Dendritic cell treated with granulocyte-macrophage colony-stimulating factor and Interleukin-4, amounts not matched to agents 40 ng/mL and 50 ng/mL, for 4 days (primary cell): ENCODE results near the gene ALDH16A1.
A peak's percentile ranks its signal among the peaks of the same experiment; 100 is the strongest.
"Not testable (repeated sequence)": the region's sequence is repeated elsewhere in the genome, so short reads cannot be mapped to it uniquely, and the experiment has no call there.

Experiments used
- H3K27ac Mint-ChIP-seq: one replicate; pipeline ENCODE4 v1.8.0; 2022; ENCODE audit warnings: mild to moderate bottlenecking, mixed read lengths
- H3K27me3 Mint-ChIP-seq: one replicate; pipeline ENCODE4 v1.8.0; 2022; ENCODE audit warnings: mild to moderate bottlenecking, mixed read lengths
- H3K36me3 Mint-ChIP-seq: one replicate; pipeline ENCODE4 v1.8.0; 2022; ENCODE audit warnings: low read depth, mixed read lengths
- H3K4me1 Mint-ChIP-seq: one replicate; pipeline ENCODE4 v1.8.0; 2022; ENCODE audit warnings: low read depth, mixed read lengths
- H3K4me3 Mint-ChIP-seq: one replicate; pipeline ENCODE4 v1.8.0; 2022; ENCODE audit warnings: mild to moderate bottlenecking, moderate library complexity, mixed read lengths
- H3K9me3 Mint-ChIP-seq: one replicate; pipeline ENCODE4 v1.8.0; 2022; ENCODE audit warnings: mixed read lengths
- intact Hi-C: fragments of 100-400 bp; cut with micrococcal nuclease; formaldehyde crosslinking; loops from one replicate; pipeline ENCODE4 v1.15.0; 2022

The ALDH16A1 gene

DNA sequence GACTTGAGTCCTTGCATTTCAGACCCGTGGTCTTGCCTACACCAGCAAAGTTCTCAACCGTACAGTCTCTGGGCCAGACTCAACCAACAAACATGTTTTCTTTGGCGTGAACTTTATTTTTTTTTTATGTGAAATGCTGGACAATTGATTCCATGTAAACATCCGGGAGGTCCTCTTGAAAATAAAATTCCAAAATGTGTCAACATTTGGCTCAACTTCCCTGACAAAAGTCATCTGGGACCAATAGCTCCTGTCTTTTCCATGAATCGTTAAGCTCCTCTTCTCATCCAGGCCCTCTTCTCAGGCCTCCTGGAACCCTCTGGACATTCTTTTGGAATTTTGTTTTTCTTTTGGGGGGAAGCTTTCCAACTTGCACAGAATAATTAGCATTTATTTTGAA, 2.7 kb downstream of the ALDH16A1 start:
- H3K4me3 Mint-ChIP-seq: no peak overlapping the region
- H3K9me3 Mint-ChIP-seq: no peaks in the 10 kb centered on the region
- H3K27me3 Mint-ChIP-seq: no peaks in the 10 kb centered on the region
- H3K27ac Mint-ChIP-seq: no peak overlapping the region
- intact Hi-C loops: no loop called here
- H3K36me3 Mint-ChIP-seq: peaks cover 78% of the 10 kb centered on the region
- H3K4me1 Mint-ChIP-seq: peaks cover 36% of the 10 kb centered on the region

DNA sequence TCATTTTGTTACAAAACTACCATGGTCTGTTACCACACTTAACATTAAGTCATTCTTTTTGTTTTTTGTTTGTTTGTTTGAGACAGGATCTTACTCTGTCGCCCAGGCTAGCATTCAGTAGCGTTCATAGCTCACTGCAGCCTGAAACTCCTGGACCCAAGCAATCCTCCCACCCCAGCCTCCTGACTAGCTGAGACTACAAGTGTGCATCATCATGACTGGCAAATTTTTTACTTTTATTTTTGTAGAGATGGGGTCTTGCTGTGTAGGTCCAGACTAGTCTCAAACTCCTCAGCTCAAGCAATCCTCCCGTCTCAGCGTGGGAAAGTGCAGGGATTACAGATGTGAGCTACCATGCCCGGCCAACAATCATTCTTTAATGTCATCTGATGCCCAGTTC, 3.3 kb downstream of the ALDH16A1 start:
- peaks cover 78% of the 10 kb centered on the region for H3K36me3 Mint-ChIP-seq
- H3K9me3 Mint-ChIP-seq: no peaks in the 10 kb centered on the region
- H3K27ac Mint-ChIP-seq: peak overlapping the region; percentile 18
- H3K27me3 Mint-ChIP-seq: no peaks in the 10 kb centered on the region
- peaks cover 33% of the 10 kb centered on the region for H3K4me1 Mint-ChIP-seq
- intact Hi-C loops: no loop called here
- H3K4me3 Mint-ChIP-seq: no peak overlapping the region

DNA sequence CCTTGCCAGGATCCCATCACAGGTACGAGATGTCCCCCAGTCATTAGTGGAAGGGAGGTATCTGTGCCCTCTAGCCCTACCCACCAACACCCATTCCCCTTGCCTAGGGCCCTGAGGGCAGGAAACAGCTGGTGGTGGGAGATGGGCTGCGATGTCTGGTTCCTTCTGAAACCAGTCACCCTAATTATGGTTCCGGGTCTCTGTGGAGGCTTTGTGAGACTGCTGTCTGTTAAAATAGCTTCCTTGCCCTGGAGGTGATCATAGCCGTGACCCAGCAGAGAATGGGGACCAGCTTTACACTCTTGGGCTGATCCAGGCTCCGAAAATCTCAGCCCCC, 5.5 kb downstream of the ALDH16A1 start:
- Mint-ChIP-seq H3K4me3 (no peak overlapping the region), H3K27ac (peak overlapping the region; percentile 18), H3K27me3 (no peaks in the 10 kb centered on the region), H3K4me1 (peaks cover 30% of the 10 kb centered on the region), H3K9me3 (no peaks in the 10 kb centered on the region), H3K36me3 (peaks cover 82% of the 10 kb centered on the region)
- intact Hi-C loops: no loop called here

DNA sequence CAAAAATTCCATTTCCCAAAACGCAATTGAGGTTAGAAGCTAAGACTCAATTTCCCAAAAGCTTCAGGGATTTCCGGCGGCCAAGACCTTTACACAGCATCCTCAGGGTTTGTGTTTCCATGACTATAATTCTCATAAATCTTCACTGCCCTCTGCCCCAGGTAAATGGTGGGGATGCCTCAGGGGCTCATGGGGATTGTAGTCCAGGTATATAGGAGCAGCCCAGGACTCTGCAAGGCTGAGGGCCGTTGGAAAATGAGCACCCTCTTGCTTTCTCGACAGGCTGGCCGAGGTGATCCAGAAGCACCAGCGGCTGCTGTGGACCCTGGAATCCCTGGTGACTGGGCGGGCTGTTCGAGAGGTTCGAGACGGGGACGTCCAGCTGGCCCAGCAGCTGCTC, 6.4 kb downstream of the ALDH16A1 start:
- Mint-ChIP-seq H3K4me1 (peaks cover 24% of the 10 kb centered on the region), H3K27ac (peak overlapping the region; percentile 22), H3K27me3 (no peaks in the 10 kb centered on the region), H3K9me3 (no peaks in the 10 kb centered on the region), H3K36me3 (peaks cover 82% of the 10 kb centered on the region), H3K4me3 (no peak overlapping the region)
- intact Hi-C loops: no loop called here

DNA sequence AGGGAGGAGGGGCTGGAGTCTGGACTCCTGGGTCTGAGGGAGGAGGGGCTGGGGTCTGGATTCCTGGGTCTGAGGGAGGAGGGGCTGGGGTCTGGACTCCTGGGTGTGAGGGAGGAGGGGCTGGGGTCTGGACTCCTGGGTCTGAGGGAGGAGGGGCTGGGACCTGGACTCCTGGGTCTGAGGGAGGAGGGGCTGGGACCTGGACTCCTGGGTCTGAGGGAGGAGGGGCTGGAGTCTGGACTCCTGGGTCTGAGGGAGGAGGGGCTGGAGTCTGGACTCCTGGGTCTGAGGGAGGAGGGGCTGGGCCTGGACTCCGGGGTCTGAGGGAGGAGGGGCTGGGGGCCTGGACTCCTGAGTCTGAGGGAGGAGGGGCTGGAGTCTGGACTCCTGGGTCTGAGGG, 8.1 kb downstream of the ALDH16A1 start:
- H3K27ac Mint-ChIP-seq, H3K4me3 Mint-ChIP-seq, intact Hi-C loops, H3K27me3 Mint-ChIP-seq, H3K9me3 Mint-ChIP-seq: not testable (repeated sequence)
- Mint-ChIP-seq H3K36me3 (peaks cover 87% of the 10 kb centered on the region), H3K4me1 (peaks cover 16% of the 10 kb centered on the region)

DNA sequence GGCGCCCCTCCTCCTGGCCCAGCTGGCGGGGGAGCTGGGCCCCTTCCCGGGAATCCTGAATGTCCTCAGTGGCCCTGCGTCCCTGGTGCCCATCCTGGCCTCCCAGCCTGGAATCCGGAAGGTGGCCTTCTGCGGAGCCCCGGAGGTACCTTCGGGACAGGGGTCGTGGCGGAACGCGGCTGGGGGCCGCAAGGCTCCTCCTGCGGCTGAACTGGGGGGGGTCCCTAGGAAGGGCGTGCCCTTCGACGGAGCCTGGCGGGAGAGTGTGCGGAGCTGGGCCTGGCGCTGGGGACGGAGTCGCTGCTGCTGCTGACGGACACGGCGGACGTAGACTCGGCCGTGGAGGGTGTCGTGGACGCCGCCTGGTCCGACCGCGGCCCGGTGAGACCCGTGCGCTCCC, 8.6 kb downstream of the ALDH16A1 start:
- H3K4me3 Mint-ChIP-seq: no peak overlapping the region
- no peaks in the 10 kb centered on the region for H3K9me3 Mint-ChIP-seq
- no peaks in the 10 kb centered on the region for H3K27me3 Mint-ChIP-seq
- no peak overlapping the region for H3K27ac Mint-ChIP-seq
- intact Hi-C loops: no loop called here
- peaks cover 12% of the 10 kb centered on the region for H3K4me1 Mint-ChIP-seq
- H3K36me3 Mint-ChIP-seq: peaks cover 87% of the 10 kb centered on the region

DNA sequence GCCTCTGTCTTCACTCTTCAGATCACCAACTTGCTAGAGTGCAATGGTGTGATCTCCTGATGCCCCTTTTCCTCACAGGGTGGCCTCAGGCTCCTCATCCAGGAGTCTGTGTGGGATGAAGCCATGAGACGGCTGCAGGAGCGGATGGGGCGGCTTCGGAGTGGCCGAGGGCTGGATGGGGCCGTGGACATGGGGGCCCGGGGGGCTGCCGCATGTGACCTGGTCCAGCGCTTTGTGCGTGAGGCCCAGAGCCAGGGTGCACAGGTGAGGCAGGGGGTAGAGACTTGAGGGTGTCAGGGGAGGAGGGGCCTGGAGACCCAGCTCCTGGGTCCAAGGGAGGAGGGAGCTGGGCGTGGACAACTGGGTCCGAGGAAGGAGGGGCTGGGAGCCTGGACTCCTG, 9.5 kb downstream of the ALDH16A1 start:
- no peak overlapping the region for H3K27ac Mint-ChIP-seq
- H3K4me1 Mint-ChIP-seq: peaks cover 4% of the 10 kb centered on the region
- no peak overlapping the region for H3K4me3 Mint-ChIP-seq
- H3K9me3 Mint-ChIP-seq: no peaks in the 10 kb centered on the region
- no peaks in the 10 kb centered on the region for H3K27me3 Mint-ChIP-seq
- intact Hi-C loops: no loop called here
- H3K36me3 Mint-ChIP-seq: peaks cover 86% of the 10 kb centered on the region

DNA sequence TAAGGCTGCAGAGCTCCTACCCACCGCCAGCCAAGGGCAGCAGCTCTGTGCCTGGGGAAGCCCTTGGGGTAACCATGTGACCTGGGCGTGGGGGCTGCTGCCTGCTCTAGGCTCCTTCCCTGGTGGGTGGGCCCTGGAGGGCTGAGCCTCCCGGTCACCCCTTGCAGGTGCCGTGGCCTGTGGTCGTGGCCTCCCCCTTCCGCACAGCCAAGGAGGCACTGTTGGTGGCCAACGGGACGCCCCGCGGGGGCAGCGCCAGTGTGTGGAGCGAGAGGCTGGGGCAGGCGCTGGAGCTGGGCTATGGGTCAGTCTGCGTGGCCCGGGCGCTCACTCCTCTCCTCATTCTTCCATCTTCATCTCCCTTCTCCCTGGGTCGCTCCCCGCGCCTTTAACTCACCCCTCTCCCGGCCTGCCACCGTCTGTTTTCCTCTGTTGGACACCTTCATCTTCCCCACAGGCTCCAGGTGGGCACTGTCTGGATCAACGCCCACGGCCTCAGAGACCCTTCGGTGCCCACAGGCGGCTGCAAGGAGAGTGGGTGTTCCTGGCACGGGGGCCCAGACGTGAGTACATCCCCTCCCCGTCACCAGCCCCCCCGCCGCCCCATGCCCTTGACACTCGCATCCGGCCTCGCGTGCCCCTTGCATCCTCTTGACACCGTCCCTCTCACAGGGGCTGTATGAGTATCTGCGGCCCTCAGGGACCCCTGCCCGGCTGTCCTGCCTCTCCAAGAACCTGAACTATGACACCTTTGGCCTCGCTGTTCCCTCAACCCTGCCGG, 11.1 kb downstream of the ALDH16A1 start:
- Mint-ChIP-seq H3K4me1 (peaks cover 10% of the 10 kb centered on the region), H3K27me3 (no peaks in the 10 kb centered on the region), H3K4me3 (no peak overlapping the region), H3K36me3 (peaks cover 90% of the 10 kb centered on the region), H3K9me3 (no peaks in the 10 kb centered on the region), H3K27ac (no peak overlapping the region)
- intact Hi-C loops: no loop called here

DNA sequence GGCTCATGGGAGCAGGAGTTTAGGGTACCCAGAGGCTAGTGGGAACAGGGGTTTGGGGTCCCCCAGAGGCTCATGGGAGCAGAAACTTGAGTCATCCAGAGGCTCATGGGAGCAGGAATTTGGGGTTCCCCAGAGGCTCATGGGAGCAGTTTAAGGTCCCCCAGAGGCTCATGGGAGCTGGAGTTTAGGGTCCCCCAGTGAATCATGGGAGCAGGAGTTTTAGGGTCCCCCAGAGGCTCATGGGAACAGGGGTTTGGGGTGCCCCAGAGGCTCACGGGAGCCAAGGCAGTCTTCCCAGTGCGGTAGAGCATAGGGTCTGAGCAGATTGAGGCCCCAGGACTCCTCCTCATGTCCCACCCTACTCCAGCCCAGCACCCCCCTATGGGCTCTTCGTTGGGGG, 12.3 kb downstream of the ALDH16A1 start:
- peaks cover 22% of the 10 kb centered on the region for H3K4me1 Mint-ChIP-seq
- no peaks in the 10 kb centered on the region for H3K9me3 Mint-ChIP-seq
- H3K27me3 Mint-ChIP-seq: no peaks in the 10 kb centered on the region
- intact Hi-C loops: no loop called here
- peaks cover 87% of the 10 kb centered on the region for H3K36me3 Mint-ChIP-seq
- H3K27ac Mint-ChIP-seq: no peak overlapping the region
- H3K4me3 Mint-ChIP-seq: no peak overlapping the region

DNA sequence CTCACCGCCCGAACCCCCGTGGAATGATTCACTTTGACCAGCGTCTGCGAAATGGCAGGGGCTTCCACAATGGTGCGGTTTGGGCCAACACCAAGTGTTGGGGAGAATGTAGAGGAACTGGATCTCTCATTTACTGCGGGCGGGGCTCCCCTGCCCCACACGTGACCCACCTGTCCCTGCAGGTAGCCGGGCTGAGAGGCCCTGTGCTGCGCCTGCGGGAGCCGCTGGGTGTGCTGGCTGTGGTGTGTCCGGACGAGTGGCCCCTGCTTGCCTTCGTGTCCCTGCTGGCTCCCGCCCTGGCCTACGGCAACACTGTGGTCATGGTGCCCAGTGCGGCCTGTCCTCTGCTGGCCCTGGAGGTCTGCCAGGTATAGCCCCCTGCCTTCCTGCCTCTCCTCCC, 15.2 kb downstream of the ALDH16A1 start:
- Mint-ChIP-seq H3K9me3 (no peaks in the 10 kb centered on the region), H3K36me3 (peaks cover 76% of the 10 kb centered on the region), H3K27ac (peak overlapping the region; percentile 71), H3K4me1 (peaks cover 34% of the 10 kb centered on the region), H3K27me3 (no peaks in the 10 kb centered on the region), H3K4me3 (no peak overlapping the region)
- intact Hi-C loops: no loop called here

DNA sequence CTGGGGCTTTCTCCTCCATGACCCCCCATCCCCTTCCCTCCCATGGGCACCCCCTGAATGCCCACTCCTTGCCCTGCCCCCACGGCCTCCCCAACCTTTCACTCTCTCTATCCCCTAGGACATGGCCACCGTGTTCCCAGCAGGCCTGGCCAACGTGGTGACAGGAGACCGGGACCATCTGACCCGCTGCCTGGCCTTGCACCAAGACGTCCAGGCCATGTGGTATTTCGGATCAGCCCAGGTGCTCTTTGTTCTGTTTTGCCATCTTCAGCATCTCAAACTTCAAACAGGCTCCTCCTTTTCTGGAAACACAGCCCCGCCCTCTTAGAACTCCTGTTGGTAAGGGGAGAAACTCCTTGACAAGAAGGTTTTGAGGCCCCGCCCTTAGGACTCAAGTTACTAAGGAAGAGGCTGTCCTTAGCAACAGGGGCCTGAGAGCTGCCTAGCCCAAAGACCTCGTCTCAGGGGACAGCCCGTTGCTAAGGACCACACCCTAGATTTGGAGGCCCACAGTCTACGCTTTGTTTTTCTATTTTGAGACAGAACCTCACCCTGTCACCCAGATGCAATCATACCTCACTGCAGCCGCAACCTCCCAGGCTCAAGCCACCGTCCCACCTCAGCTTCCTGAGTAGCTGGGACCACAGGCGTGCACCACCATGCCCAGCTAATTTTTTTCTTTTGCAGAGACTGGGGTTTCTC, 15.9 kb downstream of the ALDH16A1 start:
- intact Hi-C loops: no loop called here
- peaks cover 71% of the 10 kb centered on the region for H3K36me3 Mint-ChIP-seq
- no peak overlapping the region for H3K4me3 Mint-ChIP-seq
- peak overlapping the region; percentile 71 for H3K27ac Mint-ChIP-seq
- H3K9me3 Mint-ChIP-seq: no peaks in the 10 kb centered on the region
- H3K4me1 Mint-ChIP-seq: peaks cover 37% of the 10 kb centered on the region
- no peaks in the 10 kb centered on the region for H3K27me3 Mint-ChIP-seq

DNA sequence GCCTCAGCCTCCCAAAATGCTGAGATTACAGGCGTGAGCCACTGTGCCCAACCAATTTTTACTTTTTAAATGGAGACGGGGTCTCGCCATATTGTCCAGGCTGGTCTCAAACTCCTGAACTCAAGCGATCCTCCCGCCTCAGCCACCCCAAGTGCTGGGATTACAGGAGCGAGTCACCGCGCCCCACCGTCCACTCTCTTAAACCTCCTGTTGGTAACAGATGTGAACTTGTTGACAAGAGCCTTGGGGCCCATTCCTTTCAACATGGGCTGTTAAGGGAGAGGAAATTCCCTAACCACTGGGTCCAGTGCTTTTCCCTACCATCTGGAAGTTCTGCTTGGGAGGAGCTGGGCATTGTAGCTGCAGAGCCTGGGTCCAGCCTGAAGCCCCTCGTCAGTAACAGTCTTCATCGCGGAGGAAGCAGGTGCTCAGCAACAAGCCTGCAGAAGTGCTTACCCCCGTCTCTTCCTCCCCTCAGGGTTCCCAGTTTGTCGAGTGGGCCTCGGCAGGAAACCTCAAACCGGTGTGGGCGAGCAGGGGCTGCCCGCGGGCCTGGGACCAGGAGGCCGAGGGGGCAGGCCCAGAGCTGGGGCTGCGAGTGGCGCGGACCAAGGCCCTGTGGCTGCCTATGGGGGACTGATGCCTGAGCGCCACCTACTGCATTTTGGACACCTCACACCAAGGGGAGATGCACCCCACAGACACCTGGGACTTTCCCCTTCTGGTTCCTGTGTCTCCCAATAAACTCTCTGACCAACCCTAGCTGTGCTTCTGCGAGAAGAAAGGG, 17.0 kb downstream of the ALDH16A1 start:
- Mint-ChIP-seq H3K27ac (peak overlapping the region; percentile 71), H3K4me1 (peaks cover 48% of the 10 kb centered on the region), H3K9me3 (no peaks in the 10 kb centered on the region), H3K36me3 (peaks cover 60% of the 10 kb centered on the region), H3K4me3 (no peak overlapping the region), H3K27me3 (peaks cover 8% of the 10 kb centered on the region)
- intact Hi-C loops: no loop called here

DNA sequence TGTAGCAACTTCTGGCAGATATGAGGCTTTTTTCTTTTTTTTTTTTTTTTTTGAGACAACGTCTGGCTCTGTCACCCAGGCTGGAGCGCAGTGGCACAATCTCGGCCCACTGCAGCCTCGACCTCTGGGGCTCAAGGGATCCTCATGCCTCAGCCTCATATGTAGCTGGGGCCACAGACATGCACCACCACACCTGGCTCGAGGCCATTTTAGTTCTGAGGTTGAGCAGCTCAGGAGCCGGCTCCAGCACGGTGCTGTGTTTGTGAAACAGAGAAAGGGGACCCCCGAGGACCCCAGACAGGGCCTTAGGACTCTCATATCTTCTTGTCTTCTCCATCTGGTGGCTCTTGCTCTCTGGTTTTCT, 17.6 kb downstream of the ALDH16A1 start:
- intact Hi-C loops: no loop called here
- H3K27me3 Mint-ChIP-seq: peaks cover 14% of the 10 kb centered on the region
- no peaks in the 10 kb centered on the region for H3K9me3 Mint-ChIP-seq
- H3K4me1 Mint-ChIP-seq: peaks cover 54% of the 10 kb centered on the region
- H3K27ac Mint-ChIP-seq: peak overlapping the region; percentile 71
- H3K4me3 Mint-ChIP-seq: no peak overlapping the region
- peaks cover 54% of the 10 kb centered on the region for H3K36me3 Mint-ChIP-seq

DNA sequence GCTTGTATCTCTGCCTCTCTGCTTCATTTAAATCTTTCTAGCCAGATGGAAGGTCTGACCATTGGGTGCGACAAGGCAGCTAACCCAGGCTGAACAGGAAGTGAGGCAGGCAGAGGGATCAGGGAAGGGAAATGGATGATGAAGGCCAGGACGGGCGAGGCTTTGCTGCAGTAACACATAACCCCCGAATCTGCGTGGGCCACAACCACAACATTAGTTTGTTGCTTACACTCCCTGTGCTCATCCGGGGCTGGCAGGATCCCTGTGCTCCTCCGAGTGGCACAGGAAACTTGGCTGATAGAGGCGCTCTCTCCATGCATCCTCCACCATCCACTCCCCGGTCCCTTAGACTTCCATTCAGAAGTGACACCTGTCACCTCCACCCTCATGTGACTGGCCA, 19.9 kb downstream of the ALDH16A1 start:
- Mint-ChIP-seq H3K4me3 (no peak overlapping the region), H3K36me3 (peaks cover 33% of the 10 kb centered on the region), H3K4me1 (peaks cover 63% of the 10 kb centered on the region), H3K27ac (peak overlapping the region; percentile 90), H3K9me3 (no peaks in the 10 kb centered on the region), H3K27me3 (peaks cover 17% of the 10 kb centered on the region)
- intact Hi-C loops: no loop called here
